Suprapubic skin (tissue), 4 donors: ENCODE data around the gene ZNRD2.

Source experiments
- POLR2A ChIP-seq, 2 donors: fragments of 450-650 bp; IDR thresholded peaks; one replicate each; pipeline ENCODE4 v1.6.1; 2017; ENCODE audit warnings: antibody characterized with exemption in 2 of 2, mild to moderate bottlenecking in 2 of 2, moderate library complexity in 2 of 2
- POLR2AphosphoS5 ChIP-seq, 3 donors: sonication (generic); formaldehyde crosslinking; IDR thresholded peaks; one replicate each; pipeline ENCODE4 v1.6.1; 2017; ENCODE audit warnings: antibody characterized with exemption in 3 of 3
- TF ChIP-seq, protein P1 (sequence below), 2 donors: fragments of 200-600 bp in 1 of 2; fragments of 450-650 bp in 1 of 2; sonication (generic) in 1 of 2; IDR thresholded peaks; one replicate each; pipeline ENCODE4 v1.5.1; 2016 to 2019; ENCODE audit warnings: antibody characterized with exemption in 2 of 2, mild to moderate bottlenecking in 1 of 2, moderate library complexity in 1 of 2

DNA sequence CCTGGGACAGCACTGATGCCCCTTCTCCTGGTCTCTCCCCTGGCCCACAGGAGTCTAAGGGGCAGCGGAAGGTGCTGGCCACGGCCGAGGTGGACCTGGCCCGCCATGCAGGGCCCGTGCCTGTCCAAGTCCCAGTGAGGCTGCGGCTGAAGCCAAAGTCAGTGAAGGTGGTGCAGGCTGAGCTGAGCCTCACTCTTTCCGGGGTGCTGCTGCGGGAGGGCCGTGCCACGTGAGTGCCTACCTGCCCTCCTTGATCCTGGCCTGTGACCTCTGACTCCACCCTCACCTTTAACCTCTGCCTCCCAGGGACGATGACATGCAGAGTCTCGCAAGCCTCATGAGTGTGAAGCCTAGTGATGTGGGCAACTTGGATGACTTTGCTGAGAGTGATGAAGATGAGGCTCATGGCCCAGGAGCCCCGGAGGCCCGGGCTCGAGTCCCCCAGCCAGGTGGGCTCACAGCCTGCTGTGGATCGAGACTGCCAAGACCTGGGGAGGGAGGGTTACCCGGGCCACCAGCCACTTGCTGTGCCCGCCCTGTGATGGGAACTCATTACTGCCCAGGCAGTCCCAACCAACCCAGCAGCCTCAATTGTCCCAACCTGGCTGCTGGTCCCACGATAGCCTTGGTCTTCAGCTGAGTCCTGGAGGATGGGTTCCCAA lies 9.9 kb downstream of the ZNRD2 start:
- TF ChIP-seq, protein P1, sequence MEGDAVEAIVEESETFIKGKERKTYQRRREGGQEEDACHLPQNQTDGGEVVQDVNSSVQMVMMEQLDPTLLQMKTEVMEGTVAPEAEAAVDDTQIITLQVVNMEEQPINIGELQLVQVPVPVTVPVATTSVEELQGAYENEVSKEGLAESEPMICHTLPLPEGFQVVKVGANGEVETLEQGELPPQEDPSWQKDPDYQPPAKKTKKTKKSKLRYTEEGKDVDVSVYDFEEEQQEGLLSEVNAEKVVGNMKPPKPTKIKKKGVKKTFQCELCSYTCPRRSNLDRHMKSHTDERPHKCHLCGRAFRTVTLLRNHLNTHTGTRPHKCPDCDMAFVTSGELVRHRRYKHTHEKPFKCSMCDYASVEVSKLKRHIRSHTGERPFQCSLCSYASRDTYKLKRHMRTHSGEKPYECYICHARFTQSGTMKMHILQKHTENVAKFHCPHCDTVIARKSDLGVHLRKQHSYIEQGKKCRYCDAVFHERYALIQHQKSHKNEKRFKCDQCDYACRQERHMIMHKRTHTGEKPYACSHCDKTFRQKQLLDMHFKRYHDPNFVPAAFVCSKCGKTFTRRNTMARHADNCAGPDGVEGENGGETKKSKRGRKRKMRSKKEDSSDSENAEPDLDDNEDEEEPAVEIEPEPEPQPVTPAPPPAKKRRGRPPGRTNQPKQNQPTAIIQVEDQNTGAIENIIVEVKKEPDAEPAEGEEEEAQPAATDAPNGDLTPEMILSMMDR (IDR thresholded peaks at IDR 0.05), result no peak
- TF ChIP-seq POLR2A (IDR thresholded peaks at IDR 0.05), result no peak
- no peak for TF ChIP-seq POLR2AphosphoS5 (IDR thresholded peaks at IDR 0.05)
